GM18520 (cell line): Measurements from ENCODE around the gene RAP1GAP.

Experiments used
- ATAC-seq: cut with Tn5 transposase; IDR thresholded peaks from one replicate; pipeline ENCODE4 v1.9.1; 2021; ENCODE audit not compliant: unreplicated experiment

Gene RAP1GAP

GRCh38 chr1:21669258-21670058, at the start of gene RAP1GAP:
Gene RAP1GAP, minus strand, starts transcription at chr1:21669357. Its CDS starts 49,325 bp downstream, at chr1:21620032.
- no peak for ATAC-seq

DNA sequence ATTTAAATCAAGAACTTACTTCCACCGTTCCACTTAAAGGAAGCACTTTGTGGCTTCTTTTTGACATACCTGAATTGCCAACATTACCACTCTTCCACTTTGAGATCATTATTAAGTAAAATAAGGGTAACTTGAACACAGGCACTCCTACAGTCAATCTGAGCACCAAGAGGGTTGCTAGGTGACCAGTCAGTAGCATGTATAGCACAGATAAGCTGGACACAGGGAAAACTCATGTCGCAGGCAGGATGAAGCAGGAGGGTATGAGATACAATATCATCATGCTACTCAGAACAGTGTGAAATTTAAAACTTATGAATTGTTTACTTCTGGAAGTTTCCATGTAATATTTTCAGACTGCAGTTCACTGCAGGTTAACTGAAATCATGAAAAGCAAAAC, 47.0 kb upstream of the RAP1GAP start:
- no peak for ATAC-seq

DNA sequence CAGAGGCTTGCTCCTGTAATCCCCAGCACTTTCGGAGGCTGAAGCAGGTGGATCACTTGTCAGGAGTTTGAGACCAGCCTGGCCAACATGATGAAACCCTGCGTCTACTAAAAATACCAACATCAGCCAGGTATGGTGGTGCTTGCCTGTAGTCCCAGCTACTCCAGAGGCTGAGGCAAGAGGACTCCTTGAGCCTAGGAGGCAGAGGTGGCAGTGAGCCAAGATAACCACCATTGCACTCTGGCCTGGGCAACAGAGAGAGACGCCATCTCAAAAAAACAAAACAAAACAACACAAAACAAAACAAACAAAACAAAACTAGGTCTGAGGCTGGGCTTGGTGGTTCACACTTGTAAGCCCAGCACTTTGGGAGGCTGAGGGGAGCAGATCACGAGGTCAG, 38.7 kb upstream of the RAP1GAP start:
- no peak for ATAC-seq

GRCh38 chr1:21707086-21707840, 38.1 kb upstream of the RAP1GAP start:
- no peak for ATAC-seq

- ATAC-seq = no peak
Observed at GRCh38 chr1:21706151-21706835, 37.1 kb upstream of the RAP1GAP start.

GRCh38 chr1:21705303-21705980, 36.3 kb upstream of the RAP1GAP start:
- no peak for ATAC-seq

GRCh38 chr1:21704145-21704544, 35.0 kb upstream of the RAP1GAP start:
- no peak for ATAC-seq

DNA sequence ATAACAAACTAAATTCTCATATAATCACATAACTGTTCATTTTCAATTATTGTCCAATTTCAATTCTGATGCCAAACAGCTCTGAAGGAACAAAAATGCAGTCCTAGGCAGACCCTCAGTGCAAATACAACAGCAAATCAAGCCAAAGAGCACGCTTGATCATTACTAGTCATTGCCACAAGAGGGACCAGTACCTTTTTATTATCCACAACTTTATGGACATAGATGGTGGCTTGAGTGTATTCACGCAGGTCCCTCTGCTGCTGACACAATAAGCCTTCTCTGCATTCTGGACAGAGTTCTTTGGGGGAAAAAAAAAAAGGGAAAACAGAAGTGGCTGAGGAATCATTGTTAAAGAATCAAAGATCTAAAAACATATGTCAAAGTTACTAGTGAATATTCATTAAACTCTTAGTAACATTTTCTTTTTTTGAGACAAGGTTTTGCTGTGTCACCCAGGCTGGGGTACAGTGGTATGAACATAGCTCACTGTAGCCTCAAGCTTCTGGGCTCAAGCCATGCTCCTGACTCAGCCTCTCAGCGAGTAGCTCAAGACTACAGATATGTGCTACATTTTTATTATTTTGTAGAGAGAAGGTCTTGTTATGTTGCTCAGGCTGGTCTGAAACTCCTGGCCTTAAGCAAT, 34.3 kb upstream of the RAP1GAP start:
- ATAC-seq = no peak

GRCh38 chr1:21702780-21703179, 33.6 kb upstream of the RAP1GAP start:
- ATAC-seq = no peak

- ATAC-seq = no peak
Observed at GRCh38 chr1:21701401-21701800, 32.2 kb upstream of the RAP1GAP start.

DNA sequence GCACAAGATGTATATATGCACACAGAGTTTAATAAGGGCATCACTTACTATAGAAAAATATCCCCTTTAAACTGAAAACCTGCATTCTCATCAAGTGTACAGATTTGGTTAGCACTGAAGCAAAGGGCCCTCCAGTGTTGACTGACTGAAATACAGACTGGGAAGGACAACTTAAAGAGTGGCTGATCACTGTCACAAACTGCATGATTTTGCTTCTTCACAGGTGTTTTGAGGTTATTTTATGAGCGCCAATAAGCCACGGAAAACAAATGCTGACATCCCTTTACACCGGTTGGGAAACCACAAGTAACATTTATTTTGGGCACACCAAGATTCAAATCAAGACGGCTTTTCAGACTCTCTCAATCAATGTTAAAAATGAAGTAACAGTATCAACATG, 30.9 kb upstream of the RAP1GAP start:
- no peak for ATAC-seq

- no peak for ATAC-seq
Observed at GRCh38 chr1:21696931-21697330, 27.8 kb upstream of the RAP1GAP start.

GRCh38 chr1:21693732-21694131, 24.6 kb upstream of the RAP1GAP start:
- no peak for ATAC-seq

GRCh38 chr1:21691739-21692138, 22.6 kb upstream of the RAP1GAP start:
- no peak for ATAC-seq

GRCh38 chr1:21689661-21690372, 20.7 kb upstream of the RAP1GAP start:
- ATAC-seq = no peak

GRCh38 chr1:21687081-21687529, 17.9 kb upstream of the RAP1GAP start:
- ATAC-seq = no peak

DNA sequence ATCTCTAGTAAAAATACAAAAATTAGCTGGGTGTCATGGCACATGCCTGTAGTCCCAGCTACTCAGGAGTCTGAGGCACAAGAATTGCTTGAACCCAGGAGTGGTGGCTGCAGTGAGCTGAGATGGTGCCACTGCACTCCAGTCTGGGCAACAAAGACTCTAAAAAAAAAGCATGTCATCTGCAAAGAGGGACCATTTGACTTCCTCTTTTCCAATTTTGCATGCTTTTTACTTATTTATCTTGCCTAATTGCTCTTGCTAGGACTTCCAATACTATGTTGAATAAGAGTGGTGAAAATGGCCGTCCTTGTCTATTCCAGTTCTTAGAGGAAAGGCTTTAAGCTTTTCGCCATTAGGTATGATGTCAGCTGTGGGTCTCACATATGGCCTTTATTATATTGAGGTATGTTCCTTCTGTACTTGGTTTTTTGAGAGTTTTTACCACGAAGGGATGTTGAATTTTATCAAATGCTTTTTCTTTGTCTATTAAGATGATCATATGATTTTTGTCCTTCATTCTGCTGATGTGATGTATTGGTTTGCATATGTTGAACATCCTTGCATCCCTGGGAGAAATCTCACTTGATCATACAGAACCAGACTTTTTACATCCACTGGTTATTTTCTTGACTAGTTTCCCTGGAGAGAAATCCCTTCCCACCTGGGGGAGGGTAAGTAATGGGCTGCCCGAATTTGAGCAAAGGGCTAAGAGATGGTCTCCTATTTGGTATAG, 17.0 kb upstream of the RAP1GAP start:
- no peak for ATAC-seq

GRCh38 chr1:21681426-21681825, 12.3 kb upstream of the RAP1GAP start:
- ATAC-seq = no peak

DNA sequence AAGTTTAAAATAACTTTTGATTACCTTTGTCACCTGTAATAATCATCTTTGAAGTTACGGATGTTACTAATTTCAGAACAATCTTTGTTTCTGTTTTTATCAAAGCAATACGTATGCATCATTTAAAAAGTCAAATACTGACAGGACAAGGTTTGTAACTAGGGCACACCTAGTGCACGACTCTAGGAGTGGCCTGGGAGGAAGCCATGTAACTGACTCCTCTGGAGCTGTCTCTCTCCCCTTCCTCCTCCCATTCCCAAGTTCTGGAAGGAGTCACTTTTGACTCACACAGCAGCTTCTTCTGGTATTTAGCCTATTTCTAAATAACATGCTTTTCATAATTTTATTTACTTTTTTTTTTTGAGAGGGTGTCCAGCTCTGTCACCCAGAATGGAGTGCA, 11.8 kb upstream of the RAP1GAP start:
- ATAC-seq = no peak
